Measurements from ENCODE around the gene WDR46. TPM values are rescaled to one million over a fixed set of nuclear protein-coding genes. Genes with fewer than 3 reads are reported as not detected.
"Not testable (repeated sequence)": the region's sequence is repeated elsewhere in the genome, so short reads cannot be mapped to it uniquely, and the experiment has no call there.

Gene WDR46
- total RNA-seq, 2 experiments from 2014 or later, result 64.0 to 72.2 TPM

GRCh38 chr6:33271117-33271467 is 17.9 kb downstream of the WDR46 start:
- DNase-seq (no peak), ATAC-seq (peak; percentile 12)
- Mint-ChIP-seq H3K27me3 (no peaks in the 10 kb centered on the region), H3K4me1 (ENCODE audit: low read depth) (peaks cover 31% of the 10 kb centered on the region), H3K4me3 (peak overlapping the region; percentile 95), H3K36me3 (ENCODE audit: low read depth) (peaks cover 68% of the 10 kb centered on the region), H3K27ac (peak overlapping the region; percentile 100), H3K9me3 (no peaks in the 10 kb centered on the region)
- TF ChIP-seq CTCF (IDR thresholded peaks at IDR 0.05), result no peak
- ChIA-PET CTCF (interaction anchor here (0.9 to 5.4 kb wide), 9 partner anchors 11 to 299 kb away, joined by 3 to 36 read pairs (median 4); partner anchors contain the start of genes HSD17B8, PFDN6 and WDR46), POLR2A (interaction anchor here (0.7 to 4.5 kb wide), 32 partner anchors 8 to 427 kb away, joined by 3 to 67 read pairs (median 8); partner anchors contain the start of genes HLA-DMA, HSD17B8, PFDN6 and PSMB8)
- intact Hi-C loops (cut with micrococcal nuclease), result no loop called here

- H3K27ac Mint-ChIP-seq, result peak overlapping the region; percentile 56
- peak; percentile 39 for ATAC-seq
These were observed 25.0 kb downstream of the WDR46 start for GRCh38 chr6:33264015-33264414.

GRCh38 chr6:33262490-33262889 is 26.5 kb downstream of the WDR46 start:
- DNase-seq; H3K9me3 Mint-ChIP-seq; H3K27me3 Mint-ChIP-seq; H3K27ac Mint-ChIP-seq; H3K4me3 Mint-ChIP-seq; ATAC-seq; intact Hi-C loops (cut with micrococcal nuclease): not testable (repeated sequence)
- Mint-ChIP-seq H3K36me3 (ENCODE audit: low read depth) (peaks cover 42% of the 10 kb centered on the region), H3K4me1 (ENCODE audit: low read depth) (peaks cover 11% of the 10 kb centered on the region)
- ChIA-PET CTCF (interaction anchor here (2.0 kb wide), 1 partner anchor 14 kb away, joined by 9 read pairs; no protein-coding TSS in a partner anchor), POLR2A (interaction anchor here (2.9 kb wide), 1 partner anchor 10 kb away, joined by 19 read pairs; the partner anchor contains the start of genes RPS18 and VPS52)

More at GRCh38 chr6:33264015-33264414, 25.0 kb downstream of the WDR46 start:
- Mint-ChIP-seq H3K4me1 (ENCODE audit: low read depth) (peaks cover 11% of the 10 kb centered on the region), H3K36me3 (ENCODE audit: low read depth) (peaks cover 49% of the 10 kb centered on the region), H3K9me3 (no peaks in the 10 kb centered on the region), H3K27me3 (no peaks in the 10 kb centered on the region), H3K4me3 (no peak overlapping the region)
- no peak for DNase-seq
- ChIA-PET CTCF (interaction anchor here (0.7 kb wide), 1 partner anchor 8 kb away, joined by 3 read pairs; the partner anchor contains the start of genes RPS18 and VPS52), POLR2A (interaction anchor here (1.1 to 2.9 kb wide), 3 partner anchors 8 to 13 kb away, joined by 3 to 19 read pairs (median 5); partner anchors contain the start of genes B3GALT4, RPS18 and VPS52)
- TF ChIP-seq CTCF (IDR thresholded peaks at IDR 0.05), result no peak
- intact Hi-C loops (cut with micrococcal nuclease), result no loop called here

- ChIA-PET CTCF (no interaction called here), POLR2A (interaction anchor here (1.7 to 5.1 kb wide), 2 partner anchors 10 to 12 kb away, joined by 7 to 32 read pairs; partner anchors contain the start of genes RPS18 and VPS52)
- no peak for ATAC-seq
- H3K27me3 Mint-ChIP-seq, result no peaks in the 10 kb centered on the region
- peaks cover 30% of the 10 kb centered on the region for H3K36me3 Mint-ChIP-seq (ENCODE audit: low read depth)
- peaks cover 9% of the 10 kb centered on the region for H3K4me1 Mint-ChIP-seq (ENCODE audit: low read depth)
- no peak overlapping the region for H3K27ac Mint-ChIP-seq
- intact Hi-C loops (cut with micrococcal nuclease), result no loop called here
- no peak for DNase-seq
- no peaks in the 10 kb centered on the region for H3K9me3 Mint-ChIP-seq
- no peak for TF ChIP-seq CTCF (IDR thresholded peaks at IDR 0.05)
- H3K4me3 Mint-ChIP-seq, result no peak overlapping the region
These were observed 30.0 kb downstream of the WDR46 start for GRCh38 chr6:33259032-33259431.

GRCh38 chr6:33254591-33254990 is 34.4 kb downstream of the WDR46 start:
- H3K27me3 Mint-ChIP-seq, result no peaks in the 10 kb centered on the region
- intact Hi-C loops (cut with micrococcal nuclease), result no loop called here

More at GRCh38 chr6:33254591-33254990, 34.4 kb downstream of the WDR46 start:
- peaks cover 29% of the 10 kb centered on the region for H3K4me1 Mint-ChIP-seq (ENCODE audit: low read depth)
- no peak for TF ChIP-seq CTCF (IDR thresholded peaks at IDR 0.05)
- no peak overlapping the region for H3K27ac Mint-ChIP-seq
- H3K36me3 Mint-ChIP-seq (ENCODE audit: low read depth), result peaks cover 35% of the 10 kb centered on the region
- ChIA-PET CTCF (no interaction called here), POLR2A (interaction anchor here (5.1 kb wide), 1 partner anchor 16 kb away, joined by 32 read pairs; the partner anchor contains the start of genes RPS18 and VPS52)
- no peak for DNase-seq
- no peak overlapping the region for H3K4me3 Mint-ChIP-seq
- no peak for ATAC-seq
- H3K9me3 Mint-ChIP-seq, result no peaks in the 10 kb centered on the region

Data from activated CD8-positive, alpha-beta T cell treated with anti-CD3 and anti-CD28 coated beads for 36 hours (primary cell).